Lung (tissue), 12 donors: Measurements from ENCODE around the gene GPATCH2. TPM values are rescaled to one million over a fixed set of nuclear protein-coding genes. Genes with fewer than 3 reads are reported as not detected.

Experiments used
- ATAC-seq: fragments of 200-7000 bp; cut with Tn5 transposase; one replicate; pipeline ENCODE4 v1.9.1; 2020; ENCODE audit warnings: moderate number of reproducible peaks; ENCODE audit not compliant: insufficient read depth, low FRiP score
- DNase-seq, 3 donors: peaks; one replicate each; pipeline ENCODE4 v3.0.0-alpha.2; 2013 to 2017
- H3K27ac ChIP-seq, 2 donors: one replicate each; pipeline ENCODE4 v1.5.1; 2013; ENCODE audit warnings: mild to moderate bottlenecking in 2 of 2, moderate library complexity in 2 of 2, control low read depth in 1 of 2, inconsistent platforms in 1 of 2, low read depth in 1 of 2, low read length in 1 of 2
- H3K27me3 ChIP-seq, 3 donors: one replicate each; pipeline ENCODE4 v1.5.1; 2013; ENCODE audit warnings: low read length in 2 of 3; ENCODE audit not compliant: control insufficient read depth in 3 of 3, insufficient read depth in 3 of 3
- H3K36me3 ChIP-seq, 4 donors: one replicate each; pipeline ENCODE4 v1.5.1; 2013; ENCODE audit warnings: low read length in 4 of 4, mild to moderate bottlenecking in 1 of 4, moderate library complexity in 1 of 4; ENCODE audit not compliant: control insufficient read depth in 4 of 4, insufficient read depth in 4 of 4
- H3K4me1 ChIP-seq, 5 donors: one replicate each; pipeline ENCODE4 v1.5.1; 2013; ENCODE audit warnings: low read length in 5 of 5, mild to moderate bottlenecking in 2 of 5, moderate library complexity in 1 of 5; ENCODE audit not compliant: control insufficient read depth in 5 of 5, insufficient read depth in 5 of 5
- H3K4me3 ChIP-seq: one replicate; pipeline ENCODE4 v1.5.1; 2013; ENCODE audit warnings: mild to moderate bottlenecking, control low read depth, moderate library complexity
- H3K9ac ChIP-seq, 2 donors: one replicate each; pipeline ENCODE4 v1.5.1; 2013; ENCODE audit warnings: low read length in 2 of 2, control low read depth in 1 of 2; ENCODE audit not compliant: insufficient read depth in 1 of 2
- H3K9me3 ChIP-seq, 4 donors: one replicate each; pipeline ENCODE4 v1.5.1; 2013; ENCODE audit warnings: low read length in 3 of 4, mild to moderate bottlenecking in 1 of 4, moderate library complexity in 1 of 4; ENCODE audit not compliant: control insufficient read depth in 4 of 4, insufficient read depth in 3 of 4
- WGBS, 2 donors: extraction: QIAGEN DNeasy Blood & Tissue Kit; methylation state at CpG; one replicate each; pipeline ENCODE4 v1.1.7; 2013; 5-methylcytosine and 5-hydroxymethylcytosine counted together
- polyA plus RNA-seq, 2 donors: library from polyadenylated mRNA; stranded (reverse); fragments of 200-250 nt; gene quantifications; one replicate each; pipeline ENCODE4 v1.2.1, GENCODE V29; 2013
- total RNA-seq, 2 donors: library from RNA; depleted of rRNA in 1 of 2; stranded (reverse); fragments of >200 nt in 1 of 2; gene quantifications; one replicate each; pipeline ENCODE4 v1.2.1, GENCODE V29; 2014 to 2021
- TF ChIP-seq, protein P1 (sequence below): IDR thresholded peaks from 2 replicates; pipeline ENCODE4 v1.5.1; 2012; ENCODE audit warnings: mild to moderate bottlenecking; ENCODE audit errors: control extremely low read depth, extremely low read depth
- donor health status: control.
- donor health status: control.
- donor health status: Bipolar disorder and iron deficiency.
- donor health status: healthy.
- donor health status: DM: yes; HTN: yes; CAD: no.

Gene GPATCH2
- total and polyA plus RNA-seq, 4 donors, result 3.2 to 31.0 (median 8.3) TPM

DNA sequence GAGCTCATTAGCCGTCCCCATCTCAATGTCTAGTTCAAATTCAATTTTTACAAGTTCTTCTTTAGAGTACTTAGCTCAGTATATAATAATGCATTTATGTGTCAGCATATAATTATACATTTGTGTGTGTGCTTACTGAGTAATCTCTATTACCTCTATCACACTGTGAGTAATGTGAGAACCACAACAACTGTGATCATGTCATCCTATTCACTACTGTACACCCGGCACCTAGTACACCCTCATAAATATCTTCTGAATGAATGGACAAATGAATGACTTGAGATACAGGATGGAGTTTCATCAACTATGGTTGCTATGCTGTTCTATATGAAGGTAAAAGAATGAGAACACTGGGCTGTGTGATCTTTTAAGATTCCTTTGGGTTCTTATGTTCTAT is 124.0 kb downstream of the GPATCH2 start:
- H3K4me3 ChIP-seq, result no peak overlapping the region
- no peak overlapping the region for H3K27ac ChIP-seq
- no peaks in the 10 kb centered on the region for H3K4me1 ChIP-seq
- DNase-seq, result no peak
- no peak for ATAC-seq
- H3K9me3 ChIP-seq, result no peaks in the 10 kb centered on the region
- TF ChIP-seq, protein P1, sequence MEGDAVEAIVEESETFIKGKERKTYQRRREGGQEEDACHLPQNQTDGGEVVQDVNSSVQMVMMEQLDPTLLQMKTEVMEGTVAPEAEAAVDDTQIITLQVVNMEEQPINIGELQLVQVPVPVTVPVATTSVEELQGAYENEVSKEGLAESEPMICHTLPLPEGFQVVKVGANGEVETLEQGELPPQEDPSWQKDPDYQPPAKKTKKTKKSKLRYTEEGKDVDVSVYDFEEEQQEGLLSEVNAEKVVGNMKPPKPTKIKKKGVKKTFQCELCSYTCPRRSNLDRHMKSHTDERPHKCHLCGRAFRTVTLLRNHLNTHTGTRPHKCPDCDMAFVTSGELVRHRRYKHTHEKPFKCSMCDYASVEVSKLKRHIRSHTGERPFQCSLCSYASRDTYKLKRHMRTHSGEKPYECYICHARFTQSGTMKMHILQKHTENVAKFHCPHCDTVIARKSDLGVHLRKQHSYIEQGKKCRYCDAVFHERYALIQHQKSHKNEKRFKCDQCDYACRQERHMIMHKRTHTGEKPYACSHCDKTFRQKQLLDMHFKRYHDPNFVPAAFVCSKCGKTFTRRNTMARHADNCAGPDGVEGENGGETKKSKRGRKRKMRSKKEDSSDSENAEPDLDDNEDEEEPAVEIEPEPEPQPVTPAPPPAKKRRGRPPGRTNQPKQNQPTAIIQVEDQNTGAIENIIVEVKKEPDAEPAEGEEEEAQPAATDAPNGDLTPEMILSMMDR, result no peak
- H3K9ac ChIP-seq, result no peak overlapping the region
- H3K27me3 ChIP-seq, result no peaks in the 10 kb centered on the region
- H3K36me3 ChIP-seq, result peaks cover 0 to 2% (median 1%) of the 10 kb centered on the region in 4 donors
- 93 to 97% methylated on average over 2 of the region's 2 CpGs for whole genome bisulfite sequencing, 2 donors

DNA sequence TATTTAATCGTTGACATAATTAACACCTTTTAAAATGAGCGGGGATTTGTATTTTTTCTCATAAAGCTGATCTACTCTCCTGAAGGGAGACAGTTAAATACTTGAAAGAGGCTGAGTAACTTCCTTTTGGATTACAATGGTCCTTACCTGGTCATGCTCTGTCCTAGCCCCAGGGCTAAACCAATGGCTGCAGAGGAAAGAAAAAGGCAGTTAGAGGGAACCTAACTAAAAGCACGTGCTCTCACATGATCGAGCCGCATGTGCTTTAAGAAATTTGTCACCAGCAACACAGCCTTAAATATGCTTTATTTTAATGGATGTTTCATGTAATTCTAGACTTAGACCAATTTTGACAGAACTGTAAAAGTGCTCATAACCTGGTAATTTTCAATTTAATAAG is 132.7 kb downstream of the GPATCH2 start:
- TF ChIP-seq, protein P1, result no peak
- H3K9me3 ChIP-seq, result no peaks in the 10 kb centered on the region
- no peak for ATAC-seq
- no peaks in the 10 kb centered on the region for H3K4me1 ChIP-seq
- H3K27me3 ChIP-seq, result no peaks in the 10 kb centered on the region
- H3K9ac ChIP-seq, result no peak overlapping the region
- H3K36me3 ChIP-seq, result peaks cover 0 to 4% (median 0%) of the 10 kb centered on the region in 4 donors
- no peak for DNase-seq
- no peak overlapping the region for H3K4me3 ChIP-seq
- WGBS, 2 donors, result 88 to 92% methylated on average over 5 of the region's 5 CpGs
- H3K27ac ChIP-seq, result no peak overlapping the region

DNA sequence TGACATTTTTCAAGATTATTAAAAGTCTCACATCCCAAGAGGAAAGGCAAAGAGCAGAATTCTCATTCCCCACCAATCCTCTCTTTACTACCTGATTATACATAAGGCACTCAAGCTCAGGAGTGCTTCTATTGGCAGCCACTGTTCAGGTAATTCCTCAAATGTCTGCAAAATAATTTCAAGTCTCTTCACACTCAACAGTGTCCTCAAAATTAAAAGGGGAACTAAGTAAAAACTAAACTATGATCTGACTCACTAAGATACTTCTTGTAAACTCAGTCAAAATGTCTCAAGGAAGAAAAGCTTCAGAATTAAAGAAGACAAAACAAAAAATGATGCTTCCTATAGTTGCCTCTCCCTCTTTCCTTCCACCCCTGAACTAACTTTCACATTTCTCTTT is 135.6 kb downstream of the GPATCH2 start:
- Histone ChIP-seq H3K4me3 (no peak overlapping the region), H3K27me3 (no peaks in the 10 kb centered on the region), H3K27ac (no peak overlapping the region), H3K36me3 (peaks cover 0 to 5% (median under 1%) of the 10 kb centered on the region in 4 donors), H3K9me3 (no peaks in the 10 kb centered on the region), H3K4me1 (no peaks in the 10 kb centered on the region), H3K9ac (no peak overlapping the region)
- TF ChIP-seq, protein P1, result no peak
- ATAC-seq, result no peak
- DNase-seq, result no peak

DNA sequence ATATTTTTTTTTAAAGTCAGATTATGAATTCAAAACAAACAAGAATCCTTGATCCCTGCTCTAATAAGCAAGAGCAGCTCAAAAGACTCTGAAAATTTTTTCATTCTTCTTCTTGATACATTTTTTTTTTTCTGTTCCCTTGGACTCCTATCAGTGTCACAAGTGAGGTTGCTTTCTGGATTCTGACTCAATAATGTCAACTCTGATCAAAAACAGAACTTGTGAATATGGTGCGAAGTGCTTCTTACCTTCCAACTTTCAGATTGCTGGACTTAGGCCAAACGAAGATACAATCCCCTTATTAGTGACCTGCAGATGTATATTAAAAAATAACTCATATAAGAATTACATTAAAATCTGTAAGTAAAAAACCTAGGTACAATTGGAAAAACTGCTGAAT is 136.1 kb downstream of the GPATCH2 start:
- H3K9ac ChIP-seq, result no peak overlapping the region
- no peaks in the 10 kb centered on the region for H3K9me3 ChIP-seq
- H3K27ac ChIP-seq, result no peak overlapping the region
- TF ChIP-seq, protein P1, result no peak
- H3K4me1 ChIP-seq, result no peaks in the 10 kb centered on the region
- 88 to 93% methylated on average over 2 of the region's 2 CpGs for WGBS, 2 donors
- ATAC-seq (no peak), DNase-seq (no peak)
- H3K4me3 ChIP-seq, result no peak overlapping the region
- H3K36me3 ChIP-seq, result peaks cover 0 to 5% (median under 1%) of the 10 kb centered on the region in 4 donors
- H3K27me3 ChIP-seq, result no peaks in the 10 kb centered on the region
